Posterior vena cava (tissue), 2 donors: Measurements from ENCODE around the gene CKLF. TPM values are rescaled to one million over a fixed set of nuclear protein-coding genes. Genes with fewer than 3 reads are reported as not detected.

Experiments used
- DNase-seq: peaks from one replicate; pipeline ENCODE4 v3.0.0-alpha.2; 2020; ENCODE audit warnings: low spot score
- intact Hi-C, 2 donors: fragments of 100-400 bp; cut with DNase I; formaldehyde crosslinking; loops; one replicate each; pipeline versions ENCODE4 v1.14.1 to v1.14.2; 2022 to 2023
- total RNA-seq, 2 donors: library from RNA; stranded (reverse); fragmentation: NEBNext Ultra II Directional; extraction: Animal tissue kit (Norgen Biotek cat#: 25700); gene quantifications; one replicate each; pipeline ENCODE4 v1.2.1, GENCODE V29; 2021
- donor health status: DM: yes; HTN: yes; CAD: no.
- donor health status: DM: yes; HTN: yes; CAD: no.

CKLF gene
- total RNA-seq, 2 donors from 2014 or later = 22.0 to 25.4 TPM

- peak; percentile 99 for DNase-seq
- intact Hi-C loops = no loop called here
These were observed 35.4 kb upstream of the CKLF start for GRCh38 chr16:66516808-66517585.

GRCh38 chr16:66517586-66518263 is 34.7 kb upstream of the CKLF start:
- intact Hi-C loops = no loop called here
- peak; percentile 46 for DNase-seq

GRCh38 chr16:66519482-66520373 is 32.6 kb upstream of the CKLF start:
- no peak for DNase-seq
- intact Hi-C loops = no loop called here

GRCh38 chr16:66520406-66521170 is 31.8 kb upstream of the CKLF start:
- intact Hi-C loops = no loop called here
- no peak for DNase-seq

GRCh38 chr16:66521252-66521713 is 31.1 kb upstream of the CKLF start:
- intact Hi-C loops = no loop called here
- DNase-seq = no peak

GRCh38 chr16:66521951-66522771 is 30.2 kb upstream of the CKLF start:
- no peak for DNase-seq
- intact Hi-C loops = no loop called here

GRCh38 chr16:66522816-66523590 is 29.4 kb upstream of the CKLF start:
- DNase-seq = peak; percentile 18
- intact Hi-C loops = no loop called here

GRCh38 chr16:66523861-66524354 is 28.5 kb upstream of the CKLF start:
- intact Hi-C loops = no loop called here
- DNase-seq = peak; percentile 17

- DNase-seq = no peak
- intact Hi-C loops = no loop called here
These were observed 27.7 kb upstream of the CKLF start for GRCh38 chr16:66524601-66525164.

GRCh38 chr16:66525396-66526180 is 26.8 kb upstream of the CKLF start:
- intact Hi-C loops = no loop called here
- peak; percentile 70 for DNase-seq

GRCh38 chr16:66528294-66528693 is 24.1 kb upstream of the CKLF start:
- DNase-seq = no peak
- intact Hi-C loops = no loop called here

- intact Hi-C loops = no loop called here
- DNase-seq = no peak
These were observed 22.9 kb upstream of the CKLF start for GRCh38 chr16:66529475-66529874.

- DNase-seq = no peak
- intact Hi-C loops = no loop called here
These were observed 18.0 kb upstream of the CKLF start for GRCh38 chr16:66534376-66534799.

- DNase-seq = no peak
- intact Hi-C loops = no loop called here
These were observed 15.9 kb upstream of the CKLF start for GRCh38 chr16:66536525-66536924.

- intact Hi-C loops = no loop called here
- no peak for DNase-seq
These were observed 15.1 kb upstream of the CKLF start for GRCh38 chr16:66537236-66537635.

GRCh38 chr16:66538910-66539309 is 13.5 kb upstream of the CKLF start:
- no peak for DNase-seq
- intact Hi-C loops = no loop called here
